Measurements from ENCODE around the gene MYOC. TPM values are rescaled to one million over a fixed set of nuclear protein-coding genes. Genes with fewer than 3 reads are reported as not detected.

The MYOC gene
- total RNA-seq, 1 experiment from 2014 or later: not detected

- no peaks in the 10 kb centered on the region for H3K9me2 ChIP-seq (ENCODE audit: insufficient read depth)
- H3K4me2 ChIP-seq (ENCODE audit: low read length): no peak overlapping the region
- H4K20me1 ChIP-seq (ENCODE audit: insufficient read depth): no peaks in the 10 kb centered on the region
- no peaks in the 10 kb centered on the region for H3K4me1 ChIP-seq (ENCODE audit: control insufficient read depth in 1 of 2, insufficient read depth in 2 of 2, low read length in 2 of 2)
- DNase-seq (ENCODE audit: low read depth, low spot score) (no peak), ATAC-seq (no peak)
- CTCF ChIA-PET: no interaction called here
- no peak overlapping the region for H2AFZ ChIP-seq (ENCODE audit: low read depth, low read length, poor library complexity, severe bottlenecking)
- H3K4me3 ChIP-seq (replicated peaks in 1 of 2; ENCODE audit: low read depth in 1 of 2, low read length in 2 of 2): no peak overlapping the region
- no peaks in the 10 kb centered on the region for H3K36me3 ChIP-seq (ENCODE audit: control insufficient read depth in 1 of 2, insufficient read depth in 2 of 2, low read length in 2 of 2)
- H3K9ac ChIP-seq (ENCODE audit: low read length): no peak overlapping the region
- no TSS peak for BruUV-seq (replicated peaks)
- no peaks in the 10 kb centered on the region for H3K9me3 ChIP-seq (ENCODE audit: control insufficient read depth in 1 of 2, insufficient read depth in 1 of 2, low read depth in 1 of 2, low read length in 2 of 2)
- TF ChIP-seq EGR1 (IDR thresholded peaks at IDR 0.05; ENCODE audit: low read depth) (no peak), EZH2phosphoT487 (IDR thresholded peaks at IDR 0.05; ENCODE audit: borderline replicate concordance) (no peak), ATF3 (IDR thresholded peaks at IDR 0.05) (no peak), CTCF (IDR thresholded peaks at IDR 0.05 in 2 of 3, conservative IDR thresholded peaks at IDR 0.05 in 1 of 3; ENCODE audit: borderline replicate concordance in 1 of 3, insufficient read depth in 1 of 3, low read depth in 2 of 3, low read length in 2 of 3) (no peak), JUND (IDR thresholded peaks at IDR 0.05) (no peak), RAD21 (IDR thresholded peaks at IDR 0.05; ENCODE audit: low read depth) (no peak), POLR2A (IDR thresholded peaks at IDR 0.05; ENCODE audit: borderline replicate concordance, extremely low read depth, insufficient read depth, insufficient read length) (no peak), CEBPB (IDR thresholded peaks at IDR 0.05; ENCODE audit: low read depth) (no peak), TCF7L2 (IDR thresholded peaks at IDR 0.05; ENCODE audit: borderline replicate concordance, extremely low read depth, insufficient read depth, insufficient read length) (no peak), REST (IDR thresholded peaks at IDR 0.05; ENCODE audit: low read depth) (no peak)
- intact Hi-C loops (cut with micrococcal nuclease): no loop called here
- POLR2A ChIA-PET: no interaction called here
- H3K27me3 ChIP-seq (ENCODE audit: insufficient read depth, low read length): no peaks in the 10 kb centered on the region
- RAD21 ChIA-PET (ENCODE audit: low non-redundant PET in 1 of 2, low total read pairs in 2 of 2, uncharacterized antibody in 2 of 2, unreplicated experiment in 2 of 2): no interaction called here
- H3K27ac ChIP-seq (ENCODE audit: low read depth, low read length): no peak overlapping the region
- H3K79me2 ChIP-seq (ENCODE audit: insufficient read depth, low read length): no peaks in the 10 kb centered on the region
These were observed 24.3 kb downstream of the MYOC start for GRCh38 chr1:171628225-171628624.
